Transverse colon (tissue), 4 donors: ENCODE measurements around the gene LATS1. TPM values are rescaled to one million over a fixed set of nuclear protein-coding genes. Genes with fewer than 3 reads are reported as not detected.

Experiments used
- DNase-seq: peaks from one replicate; pipeline ENCODE4 v3.0.0-alpha.2; 2019
- H3K27ac ChIP-seq, 4 donors: fragments of 200-600 bp; sonication (generic); 2 replicates each; pipeline ENCODE4 v1.5.1; 2016 to 2018; ENCODE audit warnings: inconsistent platforms in 4 of 4
- H3K27me3 ChIP-seq: fragments of 200-600 bp; sonication (generic); 2 replicates; pipeline ENCODE4 v1.5.1; 2017; ENCODE audit warnings: inconsistent platforms
- H3K36me3 ChIP-seq, 4 donors: fragments of 200-600 bp; sonication (generic); 2 replicates each; pipeline ENCODE4 v1.5.1; 2017 to 2019; ENCODE audit warnings: inconsistent platforms in 4 of 4
- H3K4me1 ChIP-seq, 4 donors: fragments of 200-600 bp; sonication (generic); 2 replicates each; pipeline ENCODE4 v1.5.1; 2017 to 2020; ENCODE audit warnings: inconsistent platforms in 4 of 4
- H3K4me3 ChIP-seq, 4 donors: fragments of 200-600 bp; sonication (generic); 1 replicate in 1 of 4; 2 replicates in 3 of 4; pipeline versions ENCODE4 v1.5.1 to v1.6.1; 2017 to 2019; ENCODE audit warnings: inconsistent platforms in 4 of 4
- H3K9me3 ChIP-seq, 2 donors: fragments of 200-600 bp; sonication (generic); 2 replicates each; pipeline ENCODE4 v1.5.1; 2017 to 2019; ENCODE audit warnings: inconsistent platforms in 2 of 2
- CTCF ChIP-seq, 5 experiments: fragments of 200-600 bp in 3 of 5; fragments of 450-650 bp in 2 of 5; sonication (generic) in 3 of 5; IDR thresholded peaks; 1 replicate in 2 of 5; 2 replicates in 3 of 5; pipeline ENCODE4 v1.5.1; 2016 to 2017; ENCODE audit warnings: antibody characterized with exemption in 5 of 5, inconsistent platforms in 3 of 5, mild to moderate bottlenecking in 2 of 5, moderate library complexity in 1 of 5
- EP300 ChIP-seq: sonication (generic); formaldehyde crosslinking; IDR thresholded peaks from one replicate; pipeline ENCODE4 v1.6.1; 2017; ENCODE audit warnings: antibody characterized with exemption, low read depth
- POLR2A ChIP-seq: fragments of 450-650 bp; IDR thresholded peaks from one replicate; pipeline ENCODE4 v1.6.1; 2016; ENCODE audit warnings: antibody characterized with exemption, mild to moderate bottlenecking, moderate library complexity
- POLR2AphosphoS5 ChIP-seq, 3 donors: sonication (generic); formaldehyde crosslinking; IDR thresholded peaks; one replicate each; pipeline ENCODE4 v1.6.1; 2016; ENCODE audit warnings: antibody characterized with exemption in 3 of 3
- WGBS, 2 donors: methylation state at CpG; one replicate each; pipeline ENCODE4 v1.1.5; 2018; ENCODE audit warnings: low coverage in 1 of 2; 5-methylcytosine and 5-hydroxymethylcytosine counted together
- in situ Hi-C, 4 donors: fragments of 200-750 bp; cut with MboI; loops; one replicate each; pipeline versions ENCODE4 v1.15.0 to v1.15.1; 2017; ENCODE audit warnings: low sequenced_read_pairs in 3 of 4, low pct_ligation_motif_present in 1 of 4, low pct_unique_long_range_greater_than_20kb in 1 of 4
- intact Hi-C: fragments of 100-400 bp; cut with DNase I; formaldehyde crosslinking; loops from one replicate; pipeline ENCODE4 v1.15.1; 2023; ENCODE audit warnings: low total_unique reads
- total RNA-seq, 4 donors: library from RNA; depleted of rRNA; stranded (reverse); fragments of >200 nt; gene quantifications; one replicate each; pipeline ENCODE4 v1.1.0, GENCODE V29; 2016

The LATS1 gene
- total RNA-seq, 4 donors from 2014 or later = 13.1 to 28.4 (median 19.4) TPM

- Histone ChIP-seq H3K27me3 (no peaks in the 10 kb centered on the region), H3K36me3 (peaks cover 0 to 52% (median 27%) of the 10 kb centered on the region in 4 donors), H3K27ac (no peak overlapping the region), H3K4me1 (no peaks in the 10 kb centered on the region), H3K9me3 (no peaks in the 10 kb centered on the region), H3K4me3 (no peak overlapping the region)
- no peak for TF ChIP-seq POLR2A
- no peak for TF ChIP-seq EP300
- TF ChIP-seq POLR2AphosphoS5 (IDR thresholded peaks at IDR 0.05) = no peak
- TF ChIP-seq CTCF (IDR thresholded peaks at IDR 0.05) = no peak
- 96% methylated on average over 2 of the region's 2 CpGs; no CpG with 5 or more reads in 1 of the 2 donors for WGBS, 2 donors
- in situ Hi-C loops = no loop called here
- DNase-seq = no peak
- intact Hi-C loops = no loop called here
Observed at GRCh38 chr6:149733089-149733720, 15.3 kb upstream of the LATS1 start.

- in situ Hi-C loops (loop anchor here in 1 of 4 donors (10.0 kb wide), 1 partner anchor 195 kb away; the partner anchor contains the start of gene RAET1G), intact Hi-C loops (no loop called here)
- Histone ChIP-seq H3K4me3 (no peak overlapping the region), H3K27me3 (no peaks in the 10 kb centered on the region), H3K4me1 (no peaks in the 10 kb centered on the region), H3K27ac (no peak overlapping the region), H3K9me3 (no peaks in the 10 kb centered on the region), H3K36me3 (peaks cover 0 to 39% (median 20%) of the 10 kb centered on the region in 4 donors)
- DNase-seq = no peak
- no peak for TF ChIP-seq CTCF (IDR thresholded peaks at IDR 0.05)
- TF ChIP-seq POLR2A = no peak
- TF ChIP-seq EP300 = no peak
- TF ChIP-seq POLR2AphosphoS5 (IDR thresholded peaks at IDR 0.05) = no peak
- 86 to 87% methylated on average over 8 of the region's 8 CpGs for WGBS, 2 donors
Observed at GRCh38 chr6:149729824-149730223, 11.9 kb upstream of the LATS1 start.

DNA sequence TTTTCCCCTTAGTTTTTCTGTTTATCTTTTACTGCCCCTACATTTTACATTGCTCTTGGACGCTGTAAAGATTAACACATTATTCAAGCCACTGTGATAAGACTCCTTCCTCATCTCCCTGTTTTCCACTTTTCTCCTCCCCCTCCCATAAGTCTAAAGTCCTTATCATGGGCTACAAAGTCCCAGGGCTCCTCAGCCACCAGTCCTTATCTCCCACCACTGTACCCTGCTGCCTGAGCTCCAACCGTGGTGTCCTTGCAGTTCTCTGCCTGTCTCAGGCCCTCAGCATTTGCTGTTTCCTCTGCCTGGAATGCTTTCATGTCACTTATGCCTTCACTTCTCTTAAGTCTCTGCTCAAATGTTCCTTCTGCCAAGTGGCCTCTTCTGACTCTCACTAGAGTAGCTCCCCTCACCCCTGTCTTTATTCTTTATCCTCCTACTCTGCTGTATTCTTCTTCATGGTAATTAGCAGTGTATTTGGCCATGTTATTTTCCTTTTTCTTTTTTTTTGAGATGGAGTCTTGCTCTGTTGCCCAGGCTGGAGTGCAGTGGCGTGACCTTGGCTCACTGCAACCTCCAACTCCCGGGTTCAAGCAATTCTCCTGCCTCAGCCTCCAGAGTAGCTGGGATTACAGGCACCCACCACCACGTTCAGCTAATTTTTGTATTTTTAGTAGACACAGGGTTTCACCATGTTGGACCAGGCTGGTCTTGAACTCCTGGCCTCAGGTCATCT lies 10.8 kb upstream of the LATS1 start:
- no peaks in the 10 kb centered on the region for H3K27me3 ChIP-seq
- peaks cover 0 to 38% (median 17%) of the 10 kb centered on the region in 4 donors for H3K36me3 ChIP-seq
- intact Hi-C loops = no loop called here
- no peak for TF ChIP-seq POLR2AphosphoS5 (IDR thresholded peaks at IDR 0.05)
- TF ChIP-seq EP300 = no peak
- no peak for TF ChIP-seq CTCF (IDR thresholded peaks at IDR 0.05)
- no peak for TF ChIP-seq POLR2A
- in situ Hi-C loops = loop anchor here in 1 of 4 donors (10.0 kb wide), 1 partner anchor 196 kb away; the partner anchor contains the start of gene RAET1G
- peaks cover 0 to 5% (median 4%) of the 10 kb centered on the region in 4 donors for H3K4me1 ChIP-seq
- no peak overlapping the region for H3K4me3 ChIP-seq
- no peaks in the 10 kb centered on the region for H3K9me3 ChIP-seq
- H3K27ac ChIP-seq = peak overlapping the region in 2 of 4 donors; percentile 14 to 28
- 83 to 84% methylated on average over 4 to 5 of the region's 5 CpGs for WGBS, 2 donors
- no peak for DNase-seq

- Histone ChIP-seq H3K27me3 (no peaks in the 10 kb centered on the region), H3K4me1 (peaks cover 0 to 8% (median 7%) of the 10 kb centered on the region in 4 donors), H3K27ac (peak overlapping the region in 1 of 4 donors; percentile 28), H3K9me3 (no peaks in the 10 kb centered on the region), H3K4me3 (no peak overlapping the region), H3K36me3 (peaks cover 0 to 33% (median 17%) of the 10 kb centered on the region in 4 donors)
- in situ Hi-C loops (loop anchor here in 1 of 4 donors (10.0 kb wide), 1 partner anchor 197 kb away; the partner anchor contains the start of gene RAET1G), intact Hi-C loops (no loop called here)
- TF ChIP-seq POLR2A (no peak), CTCF (IDR thresholded peaks at IDR 0.05) (no peak), EP300 (no peak), POLR2AphosphoS5 (IDR thresholded peaks at IDR 0.05) (no peak)
- no peak for DNase-seq
- 87 to 89% methylated on average over 4 of the region's 4 CpGs for WGBS, 2 donors
Observed at GRCh38 chr6:149727793-149728498, 10.0 kb upstream of the LATS1 start.
